IMR-90 (cell line): ENCODE measurements around the gene GRAP. TPM values are rescaled to one million over a fixed set of nuclear protein-coding genes. Genes with fewer than 3 reads are reported as not detected.

Source experiments
- ATAC-seq: fragments of 200-7000 bp; cut with Tn5 transposase; 2 replicates; pipeline ENCODE4 v1.9.1; 2020; ENCODE audit warnings: low read depth, mild to moderate bottlenecking, moderate library complexity
- BruUV-seq: library from RNA; stranded (reverse); fragments of 400-500 nt; replicated peaks from 2 replicates; lab custom pipeline; 2021; lab: Mats Ljungman, UMichigan
- CTCF ChIA-PET: fragments of 300-600 bp; formaldehyde crosslinking; extraction: SDS; loops from one replicate; lab custom pipeline; 2021; ENCODE audit warnings: antibody characterized with exemption; lab: Yijun Ruan, JAX
- POLR2A ChIA-PET: fragments of 300-600 bp; sonication (Branson Sonifier 250); formaldehyde crosslinking; loops from one replicate; lab custom pipeline; 2022; ENCODE audit warnings: antibody characterized with exemption; ENCODE audit not compliant: unreplicated experiment; lab: Charles Lee
- DNase-seq: peaks from one replicate; pipeline ENCODE4 v3.0.0; 2013
- H2AFZ ChIP-seq: replicated peaks from 2 replicates; pipeline ENCODE3; 2013; ENCODE audit warnings: low read length, mild to moderate bottlenecking; ENCODE audit not compliant: poor library complexity
- H2AK5ac ChIP-seq: 2 replicates; pipeline ENCODE4 v1.6.1; 2013; ENCODE audit warnings: low read depth, low read length, inconsistent platforms
- H2AK9ac ChIP-seq: replicated peaks from 2 replicates; pipeline ENCODE3; 2013; ENCODE audit warnings: mild to moderate bottlenecking, low read depth, low read length, moderate library complexity; ENCODE audit not compliant: poor library complexity
- H2BK120ac ChIP-seq: 2 replicates; pipeline ENCODE4 v1.6.1; 2013; ENCODE audit warnings: low read depth, low read length, inconsistent platforms
- H2BK15ac ChIP-seq: 3 replicates; pipeline ENCODE4 v1.6.1; 2013; ENCODE audit warnings: low read depth, low read length, inconsistent platforms
- H2BK20ac ChIP-seq: 2 replicates; pipeline ENCODE4 v1.6.1; 2013; ENCODE audit warnings: low read depth, mild to moderate bottlenecking, inconsistent platforms, low read length, moderate library complexity
- H2BK5ac ChIP-seq: 2 replicates; pipeline ENCODE4 v1.6.1; 2013; ENCODE audit warnings: mild to moderate bottlenecking, low read depth, low read length, inconsistent platforms; ENCODE audit not compliant: poor library complexity, severe bottlenecking
- H3K14ac ChIP-seq: replicated peaks from 2 replicates; pipeline ENCODE4 v1.6.1; 2013; ENCODE audit warnings: low read depth, low read length, inconsistent platforms
- H3K18ac ChIP-seq: 2 replicates; pipeline ENCODE4 v1.6.1; 2013; ENCODE audit warnings: low read depth, low read length, control low read depth
- H3K23ac ChIP-seq: 2 replicates; pipeline ENCODE4 v1.6.1; 2013; ENCODE audit warnings: low read depth, low read length, inconsistent platforms
- H3K27ac ChIP-seq: 2 replicates; pipeline ENCODE4 v1.5.1; 2013; ENCODE audit warnings: mild to moderate bottlenecking, control low read depth, low read length; ENCODE audit not compliant: insufficient read depth
- H3K27me3 ChIP-seq: 2 replicates; pipeline ENCODE4 v1.6.1; 2013; ENCODE audit warnings: low read length; ENCODE audit not compliant: control insufficient read depth, insufficient read depth
- H3K36me3 ChIP-seq: 2 replicates; pipeline ENCODE4 v1.6.1; 2013; ENCODE audit warnings: low read length, mixed read lengths; ENCODE audit not compliant: control insufficient read depth, insufficient read depth
- H3K4ac ChIP-seq: 2 replicates; pipeline ENCODE4 v1.6.1; 2013; ENCODE audit warnings: low read depth, low read length, inconsistent platforms
- H3K4me1 ChIP-seq: 2 replicates; pipeline ENCODE4 v1.6.1; 2013; ENCODE audit warnings: low read length, mixed read lengths; ENCODE audit not compliant: control insufficient read depth, insufficient read depth
- H3K4me2 ChIP-seq: 2 replicates; pipeline ENCODE4 v1.6.1; 2013; ENCODE audit warnings: low read depth, mild to moderate bottlenecking, control low read depth, low read length, moderate library complexity
- H3K4me3 ChIP-seq: 2 replicates; pipeline ENCODE4 v1.5.1; 2013; ENCODE audit warnings: low read depth, mild to moderate bottlenecking, control low read depth, low read length, moderate library complexity; ENCODE audit not compliant: insufficient read depth
- H3K56ac ChIP-seq: 2 replicates; pipeline ENCODE4 v1.6.1; 2013; ENCODE audit warnings: low read length, inconsistent platforms; ENCODE audit not compliant: insufficient read depth; ENCODE audit errors: extremely low read depth
- H3K79me1 ChIP-seq, 2 experiments: 2 replicates each; pipeline ENCODE4 v1.6.1; 2013; ENCODE audit warnings: low read length in 2 of 2, inconsistent platforms in 1 of 2, low read depth in 1 of 2
- H3K9ac ChIP-seq: 2 replicates; pipeline ENCODE4 v1.6.1; 2013; ENCODE audit warnings: low read depth, low read length, control low read depth
- H3K9me1 ChIP-seq: 2 replicates; pipeline ENCODE4 v1.6.1; 2013; ENCODE audit warnings: low read length, inconsistent platforms; ENCODE audit not compliant: insufficient read depth
- H3K9me3 ChIP-seq: 2 replicates; pipeline ENCODE4 v1.6.1; 2013; ENCODE audit warnings: low read length; ENCODE audit not compliant: control insufficient read depth, insufficient read depth
- H4K20me1 ChIP-seq: 2 replicates; pipeline ENCODE4 v1.6.1; 2013; ENCODE audit warnings: low read length, inconsistent platforms; ENCODE audit not compliant: insufficient read depth
- H4K5ac ChIP-seq: 2 replicates; pipeline ENCODE4 v1.6.1; 2013; ENCODE audit warnings: mild to moderate bottlenecking, low read depth, low read length, control low read depth
- H4K8ac ChIP-seq, 2 experiments: 2 replicates each; pipeline ENCODE4 v1.6.1; 2013; ENCODE audit warnings: low read depth in 2 of 2, low read length in 2 of 2, control low read depth in 1 of 2, inconsistent platforms in 1 of 2
- H4K91ac ChIP-seq: 2 replicates; pipeline ENCODE4 v1.6.1; 2013; ENCODE audit warnings: low read depth, low read length, inconsistent platforms; ENCODE audit not compliant: insufficient read depth
- CEBPB ChIP-seq: IDR thresholded peaks from 2 replicates; pipeline ENCODE4 v1.6.1; 2012; ENCODE audit warnings: low read depth, low read length, improper control_type of control experiment
- CHD1 ChIP-seq: IDR thresholded peaks from 2 replicates; pipeline ENCODE4 v1.6.1; 2012; ENCODE audit warnings: low read depth, low read length, improper control_type of control experiment
- MXI1 ChIP-seq: IDR thresholded peaks from 2 replicates; pipeline ENCODE4 v1.6.1; 2012; ENCODE audit warnings: low read depth, mild to moderate bottlenecking, low read length, moderate library complexity, borderline replicate concordance
- RAD21 ChIP-seq: IDR thresholded peaks from 2 replicates; pipeline ENCODE4 v1.6.1; 2012; ENCODE audit warnings: low read length, improper control_type of control experiment
- RCOR1 ChIP-seq: IDR thresholded peaks from 2 replicates; pipeline ENCODE4 v1.6.1; 2012; ENCODE audit warnings: mild to moderate bottlenecking, low read length, improper control_type of control experiment; ENCODE audit not compliant: insufficient replicate concordance
- WGBS, 2 experiments: methylation state at CpG; one replicate each; pipeline versions ENCODE4 v1.1.5 to v1.1.7; 2013; ENCODE audit warnings: missing lambda C conversion rate in 2 of 2; ENCODE audit not compliant: insufficient read length in 1 of 2; ENCODE audit errors: extremely low coverage in 2 of 2; 5-methylcytosine and 5-hydroxymethylcytosine counted together
- dilution Hi-C: fragments of 300-500 bp; cut with HindIII; formaldehyde crosslinking; loops from one replicate; pipeline ENCODE4 v1.14.3; 2018; ENCODE audit warnings: low sequenced_read_pairs; ENCODE audit not compliant: unreplicated experiment
- in situ Hi-C: fragments of 300-500 bp; cut with MboI; formaldehyde crosslinking; loops from 3 replicates; pipeline ENCODE4 v1.14.3; 2019; ENCODE audit warnings: low sequenced_read_pairs, inconsistent platforms, mixed read lengths
- intact Hi-C: fragments of 100-400 bp; cut with micrococcal nuclease; formaldehyde crosslinking; loops from 2 replicates; pipeline ENCODE4 v1.10.0; 2022
- polyA plus RNA-seq, 3 experiments: library from polyadenylated mRNA; depleted of rRNA; stranded (reverse); fragments of >200 nt; gene quantifications; 2 replicates each; pipeline ENCODE4 v1.2.3, GENCODE V29; 2012; ENCODE audit warnings: low replicate concordance in 1 of 3
- total RNA-seq: library from RNA; depleted of rRNA; stranded (reverse); fragments of >200 nt; gene quantifications from 2 replicates; pipeline ENCODE4 v1.2.3, GENCODE V29; 2012
- TF ChIP-seq, protein P1 (sequence below): fragments of 150-350 bp; IDR thresholded peaks from 2 replicates; pipeline ENCODE4 v1.6.1; 2016; ENCODE audit warnings: low read depth, mild to moderate bottlenecking, low read length, moderate library complexity, borderline replicate concordance
- TF ChIP-seq, protein P2 (sequence below): conservative IDR thresholded peaks from 2 replicates; pipeline ENCODE4 v1.5.1; 2012; ENCODE audit warnings: mild to moderate bottlenecking, low read depth, low read length, improper control_type of control experiment
- TF ChIP-seq, protein P3 (sequence below): fragments of 150-350 bp; IDR thresholded peaks from 2 replicates; pipeline ENCODE4 v1.6.1; 2017; ENCODE audit warnings: mild to moderate bottlenecking, antibody characterized with exemption, low read length, low read depth

Gene GRAP
- total and polyA plus RNA-seq, 2 of the 4 experiments (the other 2 are of a cell fraction) = under 0.01 to 0.14 TPM

- Histone ChIP-seq H4K8ac (no peak overlapping the region), H3K27ac (no peak overlapping the region), H3K4me1 (peaks cover 20% of the 10 kb centered on the region), H2AK9ac (no peak overlapping the region), H2BK20ac (no peak overlapping the region), H2BK5ac (no peak overlapping the region), H3K56ac (no peak overlapping the region), H3K23ac (no peak overlapping the region), H3K9me1 (peaks cover 4% of the 10 kb centered on the region), H2AFZ (no peak overlapping the region), H3K79me1 (peaks cover 25 to 88% of the 10 kb centered on the region in 2 experiments; a peak in 3 of 4 replicates), H3K14ac (no peak overlapping the region), H4K91ac (no peak overlapping the region), H2BK120ac (no peak overlapping the region), H3K36me3 (peaks cover 15% of the 10 kb centered on the region), H3K4ac (no peak overlapping the region), H3K18ac (no peak overlapping the region), H3K27me3 (no peaks in the 10 kb centered on the region), H4K20me1 (peaks cover 50% of the 10 kb centered on the region), H2AK5ac (no peak overlapping the region), H3K4me2 (no peak overlapping the region), H3K9ac (no peak overlapping the region), H3K4me3 (no peak overlapping the region), H4K5ac (no peak overlapping the region), H3K9me3 (peaks cover 6% of the 10 kb centered on the region), H2BK15ac (no peak overlapping the region)
- ChIA-PET CTCF (no interaction called here), POLR2A (no interaction called here)
- TF ChIP-seq RAD21 (no peak), RCOR1 (no peak), CEBPB (no peak), CHD1 (no peak), MXI1 (no peak)
- TF ChIP-seq, protein P1, sequence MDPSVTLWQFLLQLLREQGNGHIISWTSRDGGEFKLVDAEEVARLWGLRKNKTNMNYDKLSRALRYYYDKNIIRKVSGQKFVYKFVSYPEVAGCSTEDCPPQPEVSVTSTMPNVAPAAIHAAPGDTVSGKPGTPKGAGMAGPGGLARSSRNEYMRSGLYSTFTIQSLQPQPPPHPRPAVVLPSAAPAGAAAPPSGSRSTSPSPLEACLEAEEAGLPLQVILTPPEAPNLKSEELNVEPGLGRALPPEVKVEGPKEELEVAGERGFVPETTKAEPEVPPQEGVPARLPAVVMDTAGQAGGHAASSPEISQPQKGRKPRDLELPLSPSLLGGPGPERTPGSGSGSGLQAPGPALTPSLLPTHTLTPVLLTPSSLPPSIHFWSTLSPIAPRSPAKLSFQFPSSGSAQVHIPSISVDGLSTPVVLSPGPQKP = no peak
- TF ChIP-seq, protein P2, sequence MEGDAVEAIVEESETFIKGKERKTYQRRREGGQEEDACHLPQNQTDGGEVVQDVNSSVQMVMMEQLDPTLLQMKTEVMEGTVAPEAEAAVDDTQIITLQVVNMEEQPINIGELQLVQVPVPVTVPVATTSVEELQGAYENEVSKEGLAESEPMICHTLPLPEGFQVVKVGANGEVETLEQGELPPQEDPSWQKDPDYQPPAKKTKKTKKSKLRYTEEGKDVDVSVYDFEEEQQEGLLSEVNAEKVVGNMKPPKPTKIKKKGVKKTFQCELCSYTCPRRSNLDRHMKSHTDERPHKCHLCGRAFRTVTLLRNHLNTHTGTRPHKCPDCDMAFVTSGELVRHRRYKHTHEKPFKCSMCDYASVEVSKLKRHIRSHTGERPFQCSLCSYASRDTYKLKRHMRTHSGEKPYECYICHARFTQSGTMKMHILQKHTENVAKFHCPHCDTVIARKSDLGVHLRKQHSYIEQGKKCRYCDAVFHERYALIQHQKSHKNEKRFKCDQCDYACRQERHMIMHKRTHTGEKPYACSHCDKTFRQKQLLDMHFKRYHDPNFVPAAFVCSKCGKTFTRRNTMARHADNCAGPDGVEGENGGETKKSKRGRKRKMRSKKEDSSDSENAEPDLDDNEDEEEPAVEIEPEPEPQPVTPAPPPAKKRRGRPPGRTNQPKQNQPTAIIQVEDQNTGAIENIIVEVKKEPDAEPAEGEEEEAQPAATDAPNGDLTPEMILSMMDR = no peak
- TF ChIP-seq, protein P3, sequence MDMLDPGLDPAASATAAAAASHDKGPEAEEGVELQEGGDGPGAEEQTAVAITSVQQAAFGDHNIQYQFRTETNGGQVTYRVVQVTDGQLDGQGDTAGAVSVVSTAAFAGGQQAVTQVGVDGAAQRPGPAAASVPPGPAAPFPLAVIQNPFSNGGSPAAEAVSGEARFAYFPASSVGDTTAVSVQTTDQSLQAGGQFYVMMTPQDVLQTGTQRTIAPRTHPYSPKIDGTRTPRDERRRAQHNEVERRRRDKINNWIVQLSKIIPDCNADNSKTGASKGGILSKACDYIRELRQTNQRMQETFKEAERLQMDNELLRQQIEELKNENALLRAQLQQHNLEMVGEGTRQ = no peak
- ATAC-seq (no peak), DNase-seq (no peak)
- intact Hi-C loops (no loop called here), in situ Hi-C loops (no loop called here), dilution Hi-C loops (no loop called here)
- 100% methylated on average over 1 of the region's 2 CpGs; no CpG with 5 or more reads in 1 of the 2 experiments for WGBS, 2 experiments
- no TSS peak for BruUV-seq
These were observed 50.3 kb downstream of the GRAP start for GRCh38 chr17:18996458-18996857.
